Measurements from ENCODE around the gene NMNAT3. TPM values are rescaled to one million over a fixed set of nuclear protein-coding genes. Genes with fewer than 3 reads are reported as not detected.

Gene NMNAT3
- polyA plus RNA-seq, 1 of the 3 experiments (the other 2 are of a cell fraction) = not detected

GRCh38 chr3:139559541-139559940, 118.2 kb downstream of the NMNAT3 start:
- POLR2A ChIA-PET = no interaction called here
- Histone ChIP-seq H3K4me3 (ENCODE audit: low read depth in 2 of 2, low read length in 1 of 2) (no peak overlapping the region), H3K4me2 (no peak overlapping the region), H3K9ac (no peak overlapping the region), H2AFZ (ENCODE audit: low read depth) (no peak overlapping the region), H3K79me2 (ENCODE audit: insufficient read depth) (no peaks in the 10 kb centered on the region), H3K27ac (ENCODE audit: low read depth in 2 of 2, low read length in 1 of 2) (no peak overlapping the region), H3K36me3 (replicated peaks in 1 of 2; ENCODE audit: control insufficient read depth in 1 of 2, insufficient read depth in 2 of 2, low read length in 1 of 2) (no peaks in the 10 kb centered on the region), H3K9me2 (no peaks in the 10 kb centered on the region), H3K4me1 (ENCODE audit: control insufficient read depth in 1 of 2, insufficient read depth in 2 of 2, low read depth in 1 of 2, low read length in 1 of 2) (peaks cover 0 to 19% of the 10 kb centered on the region in 2 experiments; a peak in 2 of 4 replicates), H3K9me3 (no peaks in the 10 kb centered on the region), H3F3A (replicated peaks; ENCODE audit: insufficient read depth) (no peaks in the 10 kb centered on the region), H4K20me1 (ENCODE audit: insufficient read depth) (no peaks in the 10 kb centered on the region), H3K27me3 (ENCODE audit: insufficient read depth) (no peaks in the 10 kb centered on the region)
- 59% methylated on average over 5 of the region's 5 CpGs for WGBS (ENCODE audit: low lambda C conversion rate)
- TF ChIP-seq FOSL2 (IDR thresholded peaks at IDR 0.05; ENCODE audit: borderline replicate concordance, low read depth) (no peak), JUND (IDR thresholded peaks at IDR 0.05) (no peak), CHD2 (IDR thresholded peaks at IDR 0.05; ENCODE audit: low read length, partially characterized antibody) (no peak), SMC3 (IDR thresholded peaks at IDR 0.05; ENCODE audit: low read depth, low read length) (no peak)
- CTCF ChIA-PET = interaction anchor here (1.1 to 4.8 kb wide), 5 partner anchors 26 to 381 kb away, joined by 3 to 141 read pairs (median 40); partner anchors contain the start of gene CLSTN2
- DNase-seq = no peak

GRCh38 chr3:139558351-139559266, 119.2 kb downstream of the NMNAT3 start:
- Histone ChIP-seq H3K36me3 (replicated peaks in 1 of 2; ENCODE audit: control insufficient read depth in 1 of 2, insufficient read depth in 2 of 2, low read length in 1 of 2) (no peaks in the 10 kb centered on the region), H3K9me2 (no peaks in the 10 kb centered on the region), H3K9ac (no peak overlapping the region), H3K4me3 (ENCODE audit: low read depth in 2 of 2, low read length in 1 of 2) (no peak overlapping the region), H2AFZ (ENCODE audit: low read depth) (no peak overlapping the region), H3F3A (replicated peaks; ENCODE audit: insufficient read depth) (no peaks in the 10 kb centered on the region), H3K79me2 (ENCODE audit: insufficient read depth) (no peaks in the 10 kb centered on the region), H4K20me1 (ENCODE audit: insufficient read depth) (no peaks in the 10 kb centered on the region), H3K4me2 (no peak overlapping the region), H3K27ac (ENCODE audit: low read depth in 2 of 2, low read length in 1 of 2) (no peak overlapping the region), H3K4me1 (ENCODE audit: control insufficient read depth in 1 of 2, insufficient read depth in 2 of 2, low read depth in 1 of 2, low read length in 1 of 2) (peaks cover 0 to 19% of the 10 kb centered on the region in 2 experiments; a peak in 2 of 4 replicates), H3K27me3 (ENCODE audit: insufficient read depth) (no peaks in the 10 kb centered on the region), H3K9me3 (no peaks in the 10 kb centered on the region)
- WGBS (ENCODE audit: low lambda C conversion rate) = 45% methylated on average over 2 of the region's 2 CpGs
- CTCF ChIA-PET = interaction anchor here (1.1 to 4.8 kb wide), 3 partner anchors 132 to 382 kb away, joined by 3 to 141 read pairs (median 80); partner anchors contain the start of gene CLSTN2
- POLR2A ChIA-PET = no interaction called here
- TF ChIP-seq FOXJ3 (CRISPR knock-in tag; IDR thresholded peaks at IDR 0.05) (no peak), MXI1 (IDR thresholded peaks at IDR 0.05; ENCODE audit: low read depth, low read length) (no peak), TEAD4 (IDR thresholded peaks at IDR 0.05; ENCODE audit: borderline replicate concordance, insufficient read depth) (no peak), RXRA (IDR thresholded peaks at IDR 0.05; ENCODE audit: borderline replicate concordance, low read depth) (no peak), NFIC (IDR thresholded peaks at IDR 0.05; ENCODE audit: borderline replicate concordance) (no peak), PBX3 (IDR thresholded peaks at IDR 0.05) (no peak), GABPA (IDR thresholded peaks at IDR 0.05; ENCODE audit: low read depth) (no peak), YY1 (IDR thresholded peaks at IDR 0.05; ENCODE audit: low read depth) (no peak), TCF12 (IDR thresholded peaks at IDR 0.05) (no peak), TAF1 (IDR thresholded peaks at IDR 0.05; ENCODE audit: borderline replicate concordance, low read depth, low read length) (no peak)
- no peak for DNase-seq
